AG09319 (cell line): ENCODE data around the gene SLCO2A1.

ENCODE experiments used
- DNase-seq: peaks from one replicate; pipeline ENCODE4 v3.0.0-alpha.2; 2010; ENCODE audit warnings: low read depth; ENCODE audit errors: extremely low read depth
- CTCF ChIP-seq: IDR thresholded peaks from 2 replicates; pipeline ENCODE4 v1.5.1; 2011; ENCODE audit warnings: low read depth, mild to moderate bottlenecking, inconsistent platforms, low read length, moderate library complexity

The SLCO2A1 gene

GRCh38 chr3:133997871-133998635 is 31.7 kb downstream of the SLCO2A1 start:
- no peak for DNase-seq
- TF ChIP-seq CTCF, result no peak

GRCh38 chr3:133996996-133997395 is 32.7 kb downstream of the SLCO2A1 start:
- TF ChIP-seq CTCF, result no peak
- no peak for DNase-seq

GRCh38 chr3:133996251-133996661 is 33.5 kb downstream of the SLCO2A1 start:
- TF ChIP-seq CTCF, result no peak
- no peak for DNase-seq

- no peak for DNase-seq
- no peak for TF ChIP-seq CTCF
These were observed 34.5 kb downstream of the SLCO2A1 start for GRCh38 chr3:133995264-133995663.

GRCh38 chr3:133994166-133994890 is 35.4 kb downstream of the SLCO2A1 start:
- no peak for TF ChIP-seq CTCF

GRCh38 chr3:133992951-133993620 is 36.6 kb downstream of the SLCO2A1 start:
- no peak for TF ChIP-seq CTCF
- no peak for DNase-seq

More at GRCh38 chr3:133994166-133994890, 35.4 kb downstream of the SLCO2A1 start:
- DNase-seq, result no peak

- TF ChIP-seq CTCF, result no peak
- DNase-seq, result no peak
These were observed 37.3 kb downstream of the SLCO2A1 start for GRCh38 chr3:133992381-133992780.
